HepG2 (cell line): ENCODE measurements around the gene CCDC170. TPM values are rescaled to one million over a fixed set of nuclear protein-coding genes. Genes with fewer than 3 reads are reported as not detected.

Source experiments
- AKNA ChIP-seq: sonication (generic); formaldehyde crosslinking; IDR thresholded peaks from 2 replicates; pipeline ENCODE4 v1.4.0; 2020; ENCODE audit warnings: missing genetic modification reagents, borderline replicate concordance
- CBFB ChIP-seq: sonication (generic); formaldehyde crosslinking; IDR thresholded peaks from 2 replicates; pipeline ENCODE4 v1.4.0; 2020; ENCODE audit warnings: missing genetic modification reagents
- FOSL2 ChIP-seq: sonication (generic); formaldehyde crosslinking; IDR thresholded peaks from 2 replicates; pipeline ENCODE4 v1.4.0; 2020; ENCODE audit warnings: missing genetic modification reagents
- KDM5B ChIP-seq: sonication (generic); formaldehyde crosslinking; IDR thresholded peaks from 2 replicates; pipeline ENCODE4 v1.4.0; 2020; ENCODE audit warnings: missing genetic modification reagents, mild to moderate bottlenecking, borderline replicate concordance
- KMT2B ChIP-seq: IDR thresholded peaks from 2 replicates; pipeline ENCODE4 v1.6.1; 2016; ENCODE audit warnings: missing genetic modification reagents, missing compliant biosample characterization
- MAZ ChIP-seq, 2 experiments: sonication (generic) in 1 of 2; formaldehyde crosslinking in 1 of 2; IDR thresholded peaks; 2 replicates each; pipeline versions ENCODE4 v1.5.0 to v1.6.1; 2012 to 2020; ENCODE audit warnings: low read depth in 2 of 2, mild to moderate bottlenecking in 2 of 2, borderline replicate concordance in 1 of 2, improper control_type of control experiment in 1 of 2, low read length in 1 of 2, missing genetic modification reagents in 1 of 2, moderate library complexity in 1 of 2
- MIER3 ChIP-seq: IDR thresholded peaks from 2 replicates; pipeline ENCODE4 v1.6.1; 2016; ENCODE audit warnings: missing compliant biosample characterization, borderline replicate concordance
- PHB2 ChIP-seq: fragments of 450-650 bp; IDR thresholded peaks from 2 replicates; pipeline ENCODE4 v1.6.1; 2018; ENCODE audit not compliant: partially characterized antibody
- RCOR2 ChIP-seq: IDR thresholded peaks from 2 replicates; pipeline ENCODE4 v1.6.1; 2016; ENCODE audit warnings: missing biosample characterization, missing genetic modification reagents
- RERE ChIP-seq: IDR thresholded peaks from 2 replicates; pipeline ENCODE4 v1.6.1; 2016; ENCODE audit warnings: low read depth, missing genetic modification reagents, missing compliant biosample characterization
- SIN3B ChIP-seq: fragments of 150-350 bp; IDR thresholded peaks from 2 replicates; pipeline ENCODE4 v1.6.1; 2014; ENCODE audit warnings: low read length
- SMAD1 ChIP-seq: sonication (generic); formaldehyde crosslinking; IDR thresholded peaks from 2 replicates; pipeline ENCODE4 v1.4.0; 2020; ENCODE audit warnings: missing genetic modification reagents, low read depth, mild to moderate bottlenecking, borderline replicate concordance
- SP5 ChIP-seq: IDR thresholded peaks from 2 replicates; pipeline ENCODE4 v1.6.1; 2016; ENCODE audit warnings: low read depth, borderline replicate concordance
- ZNF260 ChIP-seq: sonication (generic); formaldehyde crosslinking; IDR thresholded peaks from 2 replicates; pipeline ENCODE4 v1.4.0; 2020; ENCODE audit warnings: missing genetic modification reagents, low read depth, mild to moderate bottlenecking, borderline replicate concordance
- ZNF367 ChIP-seq: sonication (generic); formaldehyde crosslinking; IDR thresholded peaks from 2 replicates; pipeline ENCODE4 v1.4.0; 2020; ENCODE audit warnings: missing genetic modification reagents, borderline replicate concordance
- ZNF414 ChIP-seq: sonication (generic); formaldehyde crosslinking; IDR thresholded peaks from 2 replicates; pipeline ENCODE4 v1.5.0; 2020; ENCODE audit warnings: missing genetic modification reagents
- ZNF564 ChIP-seq: sonication (generic); formaldehyde crosslinking; IDR thresholded peaks from 2 replicates; pipeline ENCODE4 v1.8.1; 2023; ENCODE audit warnings: mild to moderate bottlenecking, missing genetic modification reagents
- ZNF784 ChIP-seq: sonication (generic); formaldehyde crosslinking; IDR thresholded peaks from 2 replicates; pipeline ENCODE4 v1.5.1; 2020; ENCODE audit warnings: missing genetic modification reagents, mild to moderate bottlenecking, borderline replicate concordance
- polyA plus RNA-seq, 8 experiments: library from polyadenylated mRNA; depleted of rRNA in 3 of 8; stranded (reverse) in 7 of 8; unstranded in 1 of 8; fragments of >200 nt; fragmentation: Illumina TruSeq in 4 of 8; extraction: Trizol in 4 of 8; gene quantifications; 2 replicates each; pipeline versions ENCODE4 v1.2.1 to v1.2.3, GENCODE V29; 2011 to 2016; ENCODE audit warnings: low read depth in 4 of 8, missing spikeins in 1 of 8, mixed read lengths in 1 of 8; ENCODE audit not compliant: insufficient read depth in 1 of 8
- total RNA-seq, 5 experiments: library from RNA; depleted of rRNA; stranded (reverse); fragments of >200 nt; fragmentation: Illumina TruSeq; extraction: Trizol; gene quantifications; 2 replicates each; pipeline ENCODE4 v1.2.3, GENCODE V29; 2016; ENCODE audit warnings: low read depth in 1 of 5

Gene CCDC170
- total and polyA plus RNA-seq, 2 of the 13 experiments (the other 11 are each of a cell fraction or from before 2014, with no cell fraction given), result 0.90 to 5.1 TPM

GRCh38 chr6:151658091-151658490 is 164.3 kb downstream of the CCDC170 start (continued):
- TF ChIP-seq RERE (CRISPR knock-in tag), result peak; percentile 88
- no peak for TF ChIP-seq SIN3B
- 0 out of 2 replicates have a peak, but pooled peaks have one; percentile 38 for TF ChIP-seq ZNF564 (CRISPR knock-in tag)
- TF ChIP-seq MAZ (IDR thresholded peaks at IDR 0.05; ENCODE audit: borderline replicate concordance, low read depth, low read length), result no peak
- TF ChIP-seq MAZ (CRISPR knock-in tag; IDR thresholded peaks at IDR 0.05; ENCODE audit: low read depth), result 0 out of 2 replicates have a peak, but pooled peaks have one; percentile 41
- TF ChIP-seq PHB2, result no peak
- TF ChIP-seq KDM5B (CRISPR knock-in tag), result no peak
- TF ChIP-seq SP5 (CRISPR knock-in tag), result 0 out of 2 replicates have a peak, but pooled peaks have one; percentile 45
- no peak for TF ChIP-seq SMAD1 (CRISPR knock-in tag)
- TF ChIP-seq RCOR2 (CRISPR knock-in tag), result peak; percentile 94
- TF ChIP-seq MIER3, result peak; percentile 94; the same call in 1 of the 2 replicates
- TF ChIP-seq ZNF260, result no peak
- TF ChIP-seq CBFB (CRISPR knock-in tag), result peak; percentile 53; the same call in 1 of the 2 replicates
- TF ChIP-seq ZNF784 (CRISPR knock-in tag), result no peak; the same call in 1 of the 2 replicates
- TF ChIP-seq FOSL2, result peak; percentile 82
- no peak for TF ChIP-seq AKNA (CRISPR knock-in tag)
- TF ChIP-seq KMT2B (CRISPR knock-in tag), result peak; percentile 47
- TF ChIP-seq ZNF367, result no peak
- TF ChIP-seq ZNF414 (CRISPR knock-in tag), result no peak
